Endothelial cell of umbilical vein (primary cell): Measurements from ENCODE around the gene POLA1.

Experiments used
- CTCF ChIP-seq, 2 donors: IDR thresholded peaks; 1 replicate in 1 of 2; 2 replicates in 1 of 2; pipeline ENCODE4 v1.5.1; 2011; ENCODE audit warnings: low read length in 2 of 2, mild to moderate bottlenecking in 2 of 2, moderate library complexity in 2 of 2, control low read depth in 1 of 2, inconsistent platforms in 1 of 2, low read depth in 1 of 2; ENCODE audit not compliant: insufficient read depth in 1 of 2; ENCODE audit errors: extremely low read depth in 1 of 2
- EZH2 ChIP-seq: IDR thresholded peaks from 2 replicates; pipeline ENCODE4 v1.6.1; 2012; ENCODE audit warnings: borderline replicate concordance, low read depth, mild to moderate bottlenecking, moderate library complexity, low read length, inconsistent platforms; ENCODE audit not compliant: severe bottlenecking
- FOS ChIP-seq: IDR thresholded peaks from 2 replicates; pipeline ENCODE4 v1.6.1; 2011; ENCODE audit warnings: mild to moderate bottlenecking, low read length, moderate library complexity, borderline replicate concordance; ENCODE audit not compliant: insufficient read depth
- JUN ChIP-seq: IDR thresholded peaks from 2 replicates; pipeline ENCODE4 v1.6.1; 2011; ENCODE audit warnings: borderline replicate concordance, low read depth; ENCODE audit not compliant: insufficient read length, insufficient read depth
- MAX ChIP-seq: IDR thresholded peaks from 2 replicates; pipeline ENCODE4 v1.6.1; 2011; ENCODE audit not compliant: insufficient read depth, insufficient read length
- POLR2A ChIP-seq: IDR thresholded peaks from 2 replicates; pipeline ENCODE4 v1.6.1; 2012; ENCODE audit warnings: low read depth, mild to moderate bottlenecking, control low read depth, low read length
- POLR2AphosphoS5 ChIP-seq: IDR thresholded peaks from 2 replicates; pipeline ENCODE4 v1.6.1; 2012; ENCODE audit warnings: low read depth, mild to moderate bottlenecking, control low read depth, low read length, moderate library complexity; ENCODE audit not compliant: insufficient read depth

DNA sequence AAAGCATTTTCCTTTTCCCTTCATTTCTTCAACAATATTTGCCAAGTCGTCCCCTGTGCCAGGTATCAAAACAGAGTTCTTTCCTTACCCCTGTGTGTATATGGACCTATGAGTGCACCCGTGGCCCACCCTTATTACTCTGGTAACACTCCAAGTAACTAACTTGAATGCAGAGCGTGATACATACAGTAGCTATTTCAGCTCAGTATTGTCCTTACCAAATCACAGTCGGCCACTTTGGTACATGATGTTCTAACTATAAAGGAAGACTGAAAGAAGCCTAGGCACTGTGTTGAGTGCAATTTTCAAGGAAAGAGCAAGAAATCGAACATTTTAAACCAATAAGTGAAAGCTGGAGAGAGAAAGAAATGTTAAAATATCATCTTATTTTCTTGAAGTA lies 233.7 kb downstream of the POLA1 start:
- TF ChIP-seq JUN: no peak
- TF ChIP-seq CTCF (IDR thresholded peaks at IDR 0.05; ENCODE audit: extremely low read depth in 1 of 2, insufficient read depth in 1 of 2, low read depth in 1 of 2, low read length in 2 of 2): no peak
- TF ChIP-seq FOS: no peak
- TF ChIP-seq POLR2A: no peak
- TF ChIP-seq MAX: no peak
- TF ChIP-seq EZH2: no peak
- no peak for TF ChIP-seq POLR2AphosphoS5
